ENCODE data around the gene CDKN3.
"Not testable (repeated sequence)": the region's sequence is repeated elsewhere in the genome, so short reads cannot be mapped to it uniquely, and the experiment has no call there.

Gene CDKN3

DNA sequence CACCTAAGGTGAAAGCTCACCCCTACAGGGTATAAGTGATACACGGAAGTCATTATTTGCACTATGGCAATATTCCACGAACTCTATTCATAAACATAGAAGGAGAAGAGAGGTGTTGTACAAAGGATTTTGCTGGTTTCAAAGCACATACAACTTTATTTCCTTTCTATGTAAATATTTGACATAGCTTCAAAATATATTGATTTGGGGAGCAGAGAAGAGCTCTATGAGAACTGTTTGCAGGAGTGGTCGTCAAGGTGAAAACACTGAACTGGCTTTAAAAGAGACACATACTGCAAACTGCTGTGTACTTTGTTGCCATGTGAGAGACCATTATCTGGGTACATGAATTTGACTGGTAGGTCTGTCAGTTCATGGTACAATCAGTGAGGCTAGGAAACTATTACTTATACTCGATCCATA lies 27.7 kb downstream of the CDKN3 start:
- no peaks in the 10 kb centered on the region for H3K9me3 Mint-ChIP-seq
- peaks cover 20 to 31% of the 10 kb centered on the region in 2 donors for H3K36me3 Mint-ChIP-seq
- peaks cover 4 to 8% of the 10 kb centered on the region in 2 donors for H3K4me1 Mint-ChIP-seq
- DNase-seq (no peak), ATAC-seq (replicated peaks) (no peak)
- H3K4me3 Mint-ChIP-seq, result no peak overlapping the region
- H3K27ac Mint-ChIP-seq, result no peak overlapping the region
- no peaks in the 10 kb centered on the region for H3K27me3 Mint-ChIP-seq

DNA sequence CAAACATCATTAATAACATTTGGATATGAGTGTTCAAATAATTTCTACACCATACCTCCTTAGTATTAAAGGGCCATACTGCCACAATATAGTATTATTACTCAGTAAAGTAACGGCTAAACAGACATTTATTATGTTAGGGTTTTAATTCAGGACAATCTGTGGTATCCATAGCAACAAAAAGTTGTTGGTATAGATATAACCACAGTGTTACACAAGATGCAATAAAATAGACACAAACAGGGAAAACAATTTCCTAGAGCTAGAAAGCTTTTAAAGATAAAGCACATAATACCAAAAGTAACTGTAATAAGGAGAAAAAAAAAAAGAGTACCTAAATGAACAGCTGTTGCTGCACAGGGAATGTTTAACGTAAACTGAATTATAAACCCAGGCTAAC lies 28.3 kb downstream of the CDKN3 start:
- Mint-ChIP-seq H3K9me3 (no peaks in the 10 kb centered on the region), H3K27me3 (no peaks in the 10 kb centered on the region), H3K27ac (peak overlapping the region; percentile 70), H3K4me1 (peaks cover 4 to 8% of the 10 kb centered on the region in 2 donors), H3K4me3 (no peak overlapping the region), H3K36me3 (peaks cover 22 to 36% of the 10 kb centered on the region in 2 donors)
- ATAC-seq (replicated peaks), result no peak
- no peak for DNase-seq

DNA sequence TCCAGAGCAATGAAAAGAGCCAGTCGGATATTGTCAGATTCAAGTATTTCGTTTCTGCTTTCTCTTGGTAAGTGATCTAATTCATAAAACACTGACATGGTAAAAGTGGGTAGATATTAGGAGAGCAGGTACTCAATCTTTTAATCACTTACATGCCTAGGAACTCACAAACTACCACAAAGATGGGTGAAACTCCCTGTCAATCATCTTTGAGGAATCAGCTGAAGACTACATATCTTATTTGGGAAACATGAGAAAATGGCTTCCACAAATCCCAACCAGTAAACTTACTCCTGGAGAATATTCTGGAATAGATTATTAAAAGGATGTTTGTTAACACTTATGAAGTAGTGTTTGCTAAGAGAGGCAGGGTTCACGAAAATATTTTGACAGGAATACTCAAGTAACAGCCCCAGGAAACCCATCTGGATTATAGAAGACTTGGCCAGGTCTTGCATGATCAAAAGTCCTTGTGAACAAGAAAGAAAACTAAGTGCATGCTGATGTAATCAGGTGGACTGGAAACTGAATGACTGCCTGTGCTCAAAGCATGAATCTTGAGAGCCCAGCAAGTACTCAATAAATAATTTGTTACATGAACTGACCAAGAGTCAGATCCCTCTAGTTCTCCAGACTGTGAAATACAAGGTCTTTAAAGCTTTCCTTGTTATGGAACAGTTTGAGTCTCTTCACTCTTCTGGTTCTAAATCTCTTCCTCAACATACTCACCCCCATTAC lies 28.9 kb downstream of the CDKN3 start:
- ATAC-seq (replicated peaks) (no peak), DNase-seq (no peak)
- Mint-ChIP-seq H3K27me3 (no peaks in the 10 kb centered on the region), H3K9me3 (no peaks in the 10 kb centered on the region), H3K36me3 (peaks cover 24 to 39% of the 10 kb centered on the region in 2 donors), H3K4me1 (peaks cover 1 to 2% of the 10 kb centered on the region in 2 donors), H3K27ac (peak overlapping the region; percentile 70), H3K4me3 (no peak overlapping the region)

DNA sequence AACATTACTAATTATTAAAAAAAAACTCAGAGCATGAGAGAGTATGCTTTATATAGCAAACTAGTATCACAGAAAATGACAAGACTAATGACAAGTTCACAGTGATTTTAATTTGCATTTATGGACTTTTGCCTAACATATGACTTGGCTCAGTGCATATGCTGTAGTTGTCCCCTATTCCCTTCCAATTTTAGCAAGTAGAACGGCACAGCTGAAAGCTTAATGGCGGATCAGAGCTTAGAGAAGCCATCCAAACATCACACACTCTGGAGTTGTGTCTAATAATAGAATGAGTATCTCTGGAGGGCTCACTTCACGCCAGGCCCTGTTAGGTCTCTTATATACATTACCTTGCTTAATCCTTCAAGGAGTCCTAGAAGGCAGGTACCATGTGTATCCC lies 31.1 kb downstream of the CDKN3 start:
- Mint-ChIP-seq H3K27me3 (no peaks in the 10 kb centered on the region), H3K4me3 (no peak overlapping the region), H3K27ac (no peak overlapping the region), H3K9me3 (no peaks in the 10 kb centered on the region), H3K4me1 (peaks cover 0 to 4% of the 10 kb centered on the region in 2 donors), H3K36me3 (peaks cover 30 to 50% of the 10 kb centered on the region in 2 donors)
- DNase-seq, result no peak
- no peak for ATAC-seq (replicated peaks)

DNA sequence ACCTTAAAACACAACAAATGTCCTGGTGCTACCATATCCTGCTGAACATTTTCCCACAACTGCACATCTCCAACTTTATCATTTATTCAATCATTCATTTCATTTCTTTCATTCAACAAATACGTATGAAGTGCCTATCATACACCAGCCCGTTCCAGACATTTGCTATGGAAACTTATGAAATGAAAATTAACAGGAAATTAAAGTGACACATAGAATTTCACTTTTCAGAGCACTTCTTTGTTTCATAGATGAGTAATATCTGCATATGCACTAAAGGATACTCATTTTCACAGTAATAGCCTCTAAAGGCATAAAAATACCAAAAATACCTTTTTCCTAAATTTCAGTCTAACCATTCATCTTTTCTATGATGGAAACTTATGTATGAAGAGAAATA lies 31.7 kb downstream of the CDKN3 start:
- ATAC-seq (replicated peaks) (no peak), DNase-seq (no peak)
- Mint-ChIP-seq H3K27ac (no peak overlapping the region), H3K36me3 (peaks cover 30 to 50% of the 10 kb centered on the region in 2 donors), H3K27me3 (no peaks in the 10 kb centered on the region), H3K4me3 (no peak overlapping the region), H3K4me1 (peaks cover 0 to 11% of the 10 kb centered on the region in 2 donors), H3K9me3 (no peaks in the 10 kb centered on the region)

DNA sequence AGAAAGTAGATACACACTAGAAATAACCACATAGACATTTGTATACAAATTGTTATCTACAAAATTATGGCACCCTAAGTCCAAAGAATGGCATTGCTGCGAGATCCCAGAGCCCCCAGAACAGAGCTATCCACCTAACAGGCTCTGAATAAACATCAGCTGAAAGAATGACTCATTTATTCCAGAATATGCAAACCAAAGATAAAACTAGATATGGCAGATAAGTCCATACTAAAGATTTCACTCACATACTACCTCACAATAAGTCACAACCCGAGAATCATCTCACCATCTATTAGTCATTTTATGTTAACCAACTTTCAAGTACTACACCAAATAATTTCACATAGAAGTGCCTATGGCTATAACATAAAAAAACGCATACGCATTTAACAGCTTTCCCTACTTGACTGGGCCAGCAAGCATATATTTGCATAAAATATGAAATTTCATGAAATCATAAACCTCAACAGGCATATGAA lies 38.7 kb downstream of the CDKN3 start:
- Mint-ChIP-seq H3K36me3 (peaks cover 30 to 41% of the 10 kb centered on the region in 2 donors), H3K27me3 (no peaks in the 10 kb centered on the region), H3K9me3 (no peaks in the 10 kb centered on the region), H3K4me1 (peaks cover 24 to 73% of the 10 kb centered on the region in 2 donors), H3K4me3 (no peak overlapping the region), H3K27ac (peak overlapping the region; percentile 59)
- ATAC-seq (replicated peaks) (peak; percentile 57 to 65), DNase-seq (no peak)

DNA sequence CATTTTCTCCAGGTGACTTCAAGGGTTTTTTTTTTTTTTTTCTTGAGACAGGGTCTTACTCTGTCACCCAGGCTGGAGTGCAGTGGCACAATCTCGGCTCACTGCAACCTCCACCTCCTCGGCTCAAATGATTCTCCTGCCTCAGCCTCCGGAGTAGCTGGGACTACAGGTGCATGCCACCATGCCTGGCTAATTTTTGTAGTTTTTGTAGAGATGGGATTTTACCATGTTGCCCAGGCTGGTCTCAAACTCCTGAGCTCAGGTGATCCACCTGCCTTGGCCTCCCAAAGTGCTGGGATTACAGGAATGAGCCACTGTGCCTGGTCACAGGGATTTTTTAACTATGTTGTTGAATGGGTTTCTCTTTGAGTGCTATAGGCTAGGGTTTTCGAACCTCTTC lies 41.1 kb downstream of the CDKN3 start:
- H3K36me3 Mint-ChIP-seq, result peaks cover 21 to 28% of the 10 kb centered on the region in 2 donors
- not testable (repeated sequence) for H3K27ac Mint-ChIP-seq; H3K9me3 Mint-ChIP-seq; H3K4me3 Mint-ChIP-seq; H3K27me3 Mint-ChIP-seq; ATAC-seq (replicated peaks); DNase-seq
- H3K4me1 Mint-ChIP-seq, result peaks cover 29 to 79% of the 10 kb centered on the region in 2 donors

DNA sequence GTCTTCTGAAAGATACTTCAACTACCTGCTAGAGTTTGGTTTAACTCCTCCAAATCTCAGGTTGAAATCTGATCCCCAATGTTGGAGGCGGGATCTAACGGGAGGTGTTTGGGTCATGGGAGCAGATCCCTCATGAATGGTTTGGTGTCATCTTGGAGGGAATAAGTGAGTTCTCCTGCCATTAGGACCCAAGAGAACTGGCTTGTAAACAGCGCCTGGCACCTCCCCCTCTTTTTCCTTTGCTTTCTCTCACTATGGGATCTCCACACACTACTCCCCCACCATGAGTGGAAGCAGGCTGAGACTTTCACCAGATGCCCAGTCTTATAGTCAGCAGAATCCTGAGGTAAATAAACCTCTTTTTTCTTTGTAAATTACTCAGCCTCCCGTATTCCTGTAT lies 41.9 kb downstream of the CDKN3 start:
- no peaks in the 10 kb centered on the region for H3K9me3 Mint-ChIP-seq
- H3K4me3 Mint-ChIP-seq, result peak overlapping the region in 1 of 2 donors; percentile 10
- H3K27ac Mint-ChIP-seq, result no peak overlapping the region
- ATAC-seq (replicated peaks) (no peak), DNase-seq (no peak)
- peaks cover 21 to 27% of the 10 kb centered on the region in 2 donors for H3K36me3 Mint-ChIP-seq
- peaks cover 29 to 72% of the 10 kb centered on the region in 2 donors for H3K4me1 Mint-ChIP-seq
- no peaks in the 10 kb centered on the region for H3K27me3 Mint-ChIP-seq

DNA sequence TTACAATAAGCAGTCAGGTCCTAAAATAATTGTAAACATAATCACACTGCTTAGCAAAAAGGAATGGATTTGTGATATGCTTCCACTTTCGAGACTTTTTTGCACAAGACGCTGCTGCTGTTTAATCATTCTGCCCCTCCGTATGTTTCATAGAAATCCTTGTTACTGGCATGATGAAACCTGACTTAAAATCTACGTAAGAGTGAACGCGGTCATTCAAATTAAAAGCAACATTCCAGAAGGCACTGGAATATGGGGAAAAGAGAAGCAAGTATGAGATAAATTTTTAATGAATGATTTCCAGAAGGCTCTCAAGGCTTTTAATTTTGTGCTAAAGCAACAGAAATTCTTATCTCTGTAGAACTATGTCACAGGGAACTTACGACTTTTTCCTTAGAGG lies 43.2 kb downstream of the CDKN3 start:
- no peaks in the 10 kb centered on the region for H3K27me3 Mint-ChIP-seq
- no peak overlapping the region for H3K27ac Mint-ChIP-seq
- peaks cover 16 to 18% of the 10 kb centered on the region in 2 donors for H3K36me3 Mint-ChIP-seq
- H3K9me3 Mint-ChIP-seq, result no peaks in the 10 kb centered on the region
- ATAC-seq (replicated peaks), result no peak
- H3K4me3 Mint-ChIP-seq, result peak overlapping the region; percentile 89
- H3K4me1 Mint-ChIP-seq, result peaks cover 25 to 60% of the 10 kb centered on the region in 2 donors
- no peak for DNase-seq

DNA sequence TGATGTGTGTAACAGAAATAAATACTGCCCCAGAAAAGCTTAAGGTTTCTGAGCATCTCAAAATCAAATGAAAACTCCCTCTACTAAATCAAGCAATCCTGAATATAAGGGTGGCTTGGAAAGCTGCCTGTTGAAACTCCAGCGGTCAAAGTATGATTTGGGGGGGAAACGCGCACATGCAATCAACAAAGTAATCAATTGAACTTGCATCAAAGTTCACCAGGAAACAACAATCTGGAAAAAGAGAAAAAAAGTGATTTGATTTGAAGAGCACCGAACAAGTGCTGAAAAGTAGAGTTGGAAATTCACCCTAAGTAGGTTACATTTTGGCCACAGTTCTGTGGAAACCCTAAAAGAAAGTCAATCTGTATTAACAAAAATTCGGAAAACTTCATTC lies 43.7 kb downstream of the CDKN3 start:
- H3K4me1 Mint-ChIP-seq, result peaks cover 21 to 56% of the 10 kb centered on the region in 2 donors
- no peaks in the 10 kb centered on the region for H3K27me3 Mint-ChIP-seq
- H3K27ac Mint-ChIP-seq, result peak overlapping the region; percentile 78
- no peak for ATAC-seq (replicated peaks)
- H3K4me3 Mint-ChIP-seq, result peak overlapping the region; percentile 89
- no peak for DNase-seq
- H3K36me3 Mint-ChIP-seq, result peaks cover 11 to 13% of the 10 kb centered on the region in 2 donors
- no peaks in the 10 kb centered on the region for H3K9me3 Mint-ChIP-seq

DNA sequence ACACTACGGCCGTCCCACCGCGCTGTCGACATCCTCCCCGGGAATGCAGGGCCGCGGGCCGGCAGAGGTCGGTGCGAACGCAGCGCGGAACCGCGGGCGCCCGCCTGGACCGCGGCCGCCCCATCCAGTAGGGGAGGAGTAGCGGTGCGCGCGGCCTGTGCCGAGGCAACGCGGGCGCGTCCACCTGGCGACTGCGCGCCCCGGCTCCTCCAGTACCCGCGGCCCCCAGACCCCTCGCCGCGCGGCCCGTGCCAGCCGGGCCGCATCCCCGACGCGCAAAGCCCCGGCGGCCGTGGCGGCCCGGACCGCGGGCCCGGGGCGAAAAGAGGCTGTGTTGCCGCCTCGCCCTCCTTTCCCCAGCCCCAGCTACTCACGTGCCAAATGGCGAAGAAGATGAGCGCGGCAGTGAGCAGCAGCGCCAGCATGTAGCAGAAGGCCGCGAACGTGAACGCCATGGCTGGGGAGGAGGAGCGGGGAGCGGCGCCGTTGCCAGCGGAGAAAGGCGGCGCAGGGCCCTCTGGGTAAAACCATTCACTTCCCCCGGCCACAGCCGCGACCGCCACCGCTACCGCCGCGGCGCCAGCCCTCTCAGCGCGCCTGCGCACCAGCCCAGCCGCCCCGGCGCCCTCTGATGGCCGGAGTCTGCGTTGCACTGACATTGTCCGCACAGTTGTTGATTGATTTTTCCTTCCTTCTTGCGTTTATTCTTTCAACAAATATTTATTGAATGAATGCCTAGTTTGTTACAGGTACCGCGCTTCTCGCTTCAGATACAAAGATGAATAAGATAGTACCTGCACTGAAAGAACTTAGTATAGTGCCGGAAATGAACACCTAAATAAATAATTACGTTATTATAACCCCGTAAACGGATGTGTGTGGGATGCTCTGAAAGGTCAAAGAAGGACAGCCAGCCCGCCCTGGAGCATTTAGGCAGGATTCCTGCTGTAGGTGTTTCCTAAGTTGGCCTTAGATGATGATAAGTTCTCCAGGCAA lies 44.4 kb downstream of the CDKN3 start, which contains the start of gene CNIH1:
CNIH1 (minus strand) TSS at position 502 of the 996 bp plus-strand sequence; CDS start at position 455, 47 bp downstream.
- Mint-ChIP-seq H3K27ac (peak within 1 kb of the TSS; percentile 98), H3K27me3 (peaks cover 4 to 6% of the 10 kb centered on the region in 2 donors), H3K36me3 (peaks cover 6 to 7% of the 10 kb centered on the region in 2 donors), H3K4me1 (peaks cover 16 to 49% of the 10 kb centered on the region in 2 donors), H3K9me3 (no peaks in the 10 kb centered on the region), H3K4me3 (peak within 1 kb of the TSS; percentile 89)
- DNase-seq (peak; percentile 88), ATAC-seq (replicated peaks) (peak; percentile 96 to 97)

DNA sequence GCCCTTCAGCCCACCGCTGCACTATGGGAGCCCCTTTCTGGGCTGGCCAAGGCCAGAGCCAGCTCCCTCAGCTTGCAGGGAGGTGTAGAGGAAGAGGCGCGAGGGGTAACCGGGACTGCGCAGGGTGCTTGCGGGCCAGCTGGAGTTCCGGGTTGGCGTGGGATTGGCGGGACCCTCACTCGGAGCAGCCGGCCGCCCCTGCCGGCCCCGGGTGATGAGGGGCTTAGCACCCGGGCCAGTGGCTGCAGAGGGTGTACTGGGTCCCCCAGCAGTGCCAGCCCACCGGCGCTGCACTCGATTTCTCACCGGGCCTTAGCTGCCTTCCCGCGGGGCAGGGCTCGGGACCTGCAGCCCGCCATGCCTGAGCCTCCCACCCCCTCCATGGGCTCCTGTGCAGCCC lies 46.2 kb downstream of the CDKN3 start:
- not testable (repeated sequence) for H3K9me3 Mint-ChIP-seq; DNase-seq; H3K36me3 Mint-ChIP-seq; H3K4me3 Mint-ChIP-seq; H3K27me3 Mint-ChIP-seq; ATAC-seq (replicated peaks); H3K27ac Mint-ChIP-seq
- peaks cover 12 to 33% of the 10 kb centered on the region in 2 donors for H3K4me1 Mint-ChIP-seq

DNA sequence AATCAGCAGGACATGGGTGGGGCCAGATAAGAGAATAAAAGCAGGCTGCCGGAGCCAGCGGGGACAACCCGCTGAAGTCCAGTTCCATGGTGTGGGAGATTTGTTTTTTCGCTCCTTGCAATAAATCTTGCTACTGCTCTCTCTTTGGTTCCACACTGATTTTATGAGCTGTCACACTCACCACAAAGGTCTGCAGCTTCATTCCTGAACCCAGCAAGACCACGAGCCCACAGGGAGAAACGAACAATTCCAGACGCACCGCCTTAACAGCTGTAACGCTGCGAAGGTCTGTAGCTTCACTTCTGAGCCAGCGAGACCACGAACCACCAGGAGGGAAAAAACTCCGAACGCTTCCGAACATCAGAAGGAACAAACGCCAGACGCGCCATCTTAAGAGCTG lies 47.2 kb downstream of the CDKN3 start:
- no peak for DNase-seq
- Mint-ChIP-seq H3K4me1 (peaks cover 10 to 33% of the 10 kb centered on the region in 2 donors), H3K9me3 (no peaks in the 10 kb centered on the region), H3K36me3 (peaks cover 3 to 4% of the 10 kb centered on the region in 2 donors), H3K27me3 (peaks cover 13 to 15% of the 10 kb centered on the region in 2 donors), H3K4me3 (no peak overlapping the region), H3K27ac (no peak overlapping the region)
- ATAC-seq (replicated peaks), result no peak

DNA sequence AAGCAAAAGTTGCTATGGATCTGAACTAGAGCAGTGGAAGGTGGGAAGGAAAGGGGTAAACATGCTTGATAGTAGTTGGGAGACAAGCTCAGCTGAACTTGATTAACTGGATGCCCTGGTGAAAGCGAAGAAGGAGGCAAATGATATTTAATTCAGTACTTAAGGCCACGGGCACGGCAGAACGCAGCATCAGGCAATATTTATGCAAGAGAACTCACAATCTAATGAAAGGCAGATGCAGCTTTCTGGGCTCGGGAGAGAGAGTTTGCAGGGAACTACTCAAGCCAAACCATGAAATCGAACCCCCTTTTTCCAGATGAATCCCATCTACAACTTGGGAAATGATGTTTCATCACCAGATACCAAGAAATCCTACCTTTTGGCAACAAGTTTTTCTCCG lies 47.9 kb downstream of the CDKN3 start:
- DNase-seq (no peak), ATAC-seq (replicated peaks) (no peak)
- H3K27ac Mint-ChIP-seq, result no peak overlapping the region
- H3K4me1 Mint-ChIP-seq, result peaks cover 7 to 29% of the 10 kb centered on the region in 2 donors
- no peaks in the 10 kb centered on the region for H3K9me3 Mint-ChIP-seq
- H3K4me3 Mint-ChIP-seq, result no peak overlapping the region
- peaks cover 16 to 18% of the 10 kb centered on the region in 2 donors for H3K27me3 Mint-ChIP-seq
- H3K36me3 Mint-ChIP-seq, result peaks cover 0 to 2% of the 10 kb centered on the region in 2 donors
